Measurements from ENCODE around the gene PLK3.

Gene PLK3

GRCh38 chr1:44807364-44808062, 7.3 kb downstream of the PLK3 start:
- TF ChIP-seq ZFX (IDR thresholded peaks at IDR 0.05; ENCODE audit: borderline replicate concordance) (no peak), CTCF (IDR thresholded peaks at IDR 0.05) (no peak)
- H3K27ac ChIP-seq, result peak overlapping the region; percentile 94

- peak within 1 kb of the TSS; percentile 94 for H3K27ac ChIP-seq
- TF ChIP-seq ZFX (IDR thresholded peaks at IDR 0.05; ENCODE audit: borderline replicate concordance), result no peak
- no peak for TF ChIP-seq CTCF (IDR thresholded peaks at IDR 0.05)
These were observed 8.1 kb downstream of the PLK3 start, which contains the start of gene BTBD19 for GRCh38 chr1:44808063-44808937. Gene BTBD19 (plus strand): TSS chr1:44808523. CDS start chr1:44808821, 298 bp downstream.

- TF ChIP-seq CTCF (IDR thresholded peaks at IDR 0.05) (no peak), ZFX (IDR thresholded peaks at IDR 0.05; ENCODE audit: borderline replicate concordance) (no peak)
- peak overlapping the region; percentile 94 for H3K27ac ChIP-seq
These were observed 9.1 kb downstream of the PLK3 start for GRCh38 chr1:44808938-44809917.

GRCh38 chr1:44810101-44810761, 10.1 kb downstream of the PLK3 start:
- TF ChIP-seq ZFX (IDR thresholded peaks at IDR 0.05; ENCODE audit: borderline replicate concordance) (no peak), CTCF (IDR thresholded peaks at IDR 0.05) (no peak)

GRCh38 chr1:44810762-44811105, 10.6 kb downstream of the PLK3 start:
- H3K27ac ChIP-seq, result peak overlapping the region; percentile 94

More at GRCh38 chr1:44810101-44810761, 10.1 kb downstream of the PLK3 start:
- peak overlapping the region; percentile 94 for H3K27ac ChIP-seq

- TF ChIP-seq CTCF (IDR thresholded peaks at IDR 0.05) (no peak), ZFX (IDR thresholded peaks at IDR 0.05; ENCODE audit: borderline replicate concordance) (no peak)
- H3K27ac ChIP-seq, result peak overlapping the region; percentile 94
These were observed 11.1 kb downstream of the PLK3 start for GRCh38 chr1:44811234-44811633.
